Left lung (tissue), 10 donors: ENCODE results near the gene PML. TPM values are rescaled to one million over a fixed set of nuclear protein-coding genes. Genes with fewer than 3 reads are reported as not detected.

Experiments
- ATAC-seq: fragments of 200-7000 bp; cut with Tn5 transposase; one replicate; pipeline ENCODE4 v1.9.1; 2020; ENCODE audit warnings: moderate library complexity
- DNase-seq, 4 donors: peaks; one replicate each; pipeline ENCODE4 v3.0.0-alpha.2; 2013 to 2020
- H3K27ac ChIP-seq, 2 donors: fragments of 200-600 bp; sonication (generic) in 1 of 2; one replicate each; pipeline versions ENCODE4 v1.5.0 to v1.8.0; 2020 to 2021
- H3K27me3 ChIP-seq, 2 donors: fragments of 200-600 bp; sonication (generic) in 1 of 2; one replicate each; pipeline versions ENCODE4 v1.5.0 to v1.8.0; 2020 to 2021
- H3K36me3 ChIP-seq, 2 donors: fragments of 200-600 bp; sonication (generic) in 1 of 2; one replicate each; pipeline versions ENCODE4 v1.5.0 to v1.8.0; 2020 to 2021
- H3K4me1 ChIP-seq, 2 donors: fragments of 200-600 bp; one replicate each; pipeline ENCODE4 v1.8.0; 2021
- H3K4me3 ChIP-seq, 2 donors: fragments of 200-600 bp; sonication (generic) in 1 of 2; one replicate each; pipeline versions ENCODE4 v1.5.0 to v1.8.0; 2020 to 2021; ENCODE audit warnings: mild to moderate bottlenecking in 1 of 2
- H3K9me3 ChIP-seq, 2 donors: fragments of 200-600 bp; sonication (generic) in 1 of 2; one replicate each; pipeline versions ENCODE4 v1.5.0 to v1.8.0; 2020 to 2021
- intact Hi-C, 2 donors: fragments of 100-400 bp; cut with DNase I; formaldehyde crosslinking; loops; one replicate each; pipeline versions ENCODE4 v1.11.2 to v1.14.2; 2022
- polyA plus RNA-seq, 6 donors: library from polyadenylated mRNA; unstranded; fragments of 120-200 nt; gene quantifications; one replicate each; pipeline ENCODE4 v1.2.1, GENCODE V29; 2013; ENCODE audit not compliant: insufficient read length in 6 of 6
- total RNA-seq, 2 donors: library from RNA; stranded (reverse); fragmentation: NEBNext Ultra II Directional; extraction: Animal tissue kit (Norgen Biotek cat#: 25700); gene quantifications; one replicate each; pipeline ENCODE4 v1.2.1, GENCODE V29; 2021
- TF ChIP-seq, protein P1 (sequence below), 2 donors: fragments of 200-600 bp; sonication (generic) in 1 of 2; IDR thresholded peaks; one replicate each; pipeline versions ENCODE4 v1.5.0 to v1.8.0; 2021; ENCODE audit warnings: antibody characterized with exemption in 2 of 2
- donor health status: DM: no; HTN: yes; CAD: no.
- donor health status: DM: no; HTN: no; CAD: no.

Gene PML
- total and polyA plus RNA-seq, 8 donors = 41.8 to 75.2 (median 48.9) TPM

DNA sequence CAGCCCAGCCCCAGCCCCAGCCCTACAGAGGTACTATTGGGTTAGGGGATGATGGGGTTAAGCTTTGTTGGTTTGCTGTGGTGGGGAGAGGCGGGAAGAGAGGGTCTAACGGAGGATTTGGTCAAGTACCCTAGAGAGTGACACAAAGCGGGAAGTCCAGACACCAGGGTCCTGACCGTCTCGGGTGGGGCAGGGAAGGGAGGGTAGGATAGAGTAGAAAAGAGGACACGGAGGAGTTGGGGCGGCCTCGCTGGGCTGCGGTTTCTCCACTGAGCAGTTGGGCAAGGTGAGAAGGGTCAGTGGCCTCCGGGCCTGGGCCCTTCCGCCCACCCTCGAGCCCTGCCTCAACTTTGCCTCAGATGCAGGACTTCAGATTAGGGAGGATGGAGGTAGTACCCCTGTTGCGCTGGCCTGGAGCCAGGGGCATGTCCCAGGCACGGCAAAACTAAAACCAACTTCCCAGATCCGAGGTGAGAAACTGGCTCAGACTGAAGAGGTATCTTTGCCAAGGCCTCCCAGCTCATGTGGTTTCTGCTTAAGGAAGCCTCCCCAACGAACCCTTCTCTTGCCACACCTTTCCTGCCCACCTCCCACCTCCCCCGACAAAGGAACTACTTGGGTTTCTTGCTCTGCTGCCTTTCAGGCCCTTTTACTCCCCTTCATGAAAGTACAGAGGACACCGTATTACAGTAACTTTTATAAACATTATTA lies 551 bp downstream of the PML start:
- Histone ChIP-seq H3K36me3 (peaks cover 0 to 24% of the 10 kb centered on the region in 2 donors), H3K4me3 (peak overlapping the region; percentile 87 to 94), H3K4me1 (peaks cover 20 to 84% of the 10 kb centered on the region in 2 donors), H3K27me3 (no peaks in the 10 kb centered on the region), H3K9me3 (no peaks in the 10 kb centered on the region), H3K27ac (peak overlapping the region; percentile 91 to 93)
- TF ChIP-seq, protein P1, sequence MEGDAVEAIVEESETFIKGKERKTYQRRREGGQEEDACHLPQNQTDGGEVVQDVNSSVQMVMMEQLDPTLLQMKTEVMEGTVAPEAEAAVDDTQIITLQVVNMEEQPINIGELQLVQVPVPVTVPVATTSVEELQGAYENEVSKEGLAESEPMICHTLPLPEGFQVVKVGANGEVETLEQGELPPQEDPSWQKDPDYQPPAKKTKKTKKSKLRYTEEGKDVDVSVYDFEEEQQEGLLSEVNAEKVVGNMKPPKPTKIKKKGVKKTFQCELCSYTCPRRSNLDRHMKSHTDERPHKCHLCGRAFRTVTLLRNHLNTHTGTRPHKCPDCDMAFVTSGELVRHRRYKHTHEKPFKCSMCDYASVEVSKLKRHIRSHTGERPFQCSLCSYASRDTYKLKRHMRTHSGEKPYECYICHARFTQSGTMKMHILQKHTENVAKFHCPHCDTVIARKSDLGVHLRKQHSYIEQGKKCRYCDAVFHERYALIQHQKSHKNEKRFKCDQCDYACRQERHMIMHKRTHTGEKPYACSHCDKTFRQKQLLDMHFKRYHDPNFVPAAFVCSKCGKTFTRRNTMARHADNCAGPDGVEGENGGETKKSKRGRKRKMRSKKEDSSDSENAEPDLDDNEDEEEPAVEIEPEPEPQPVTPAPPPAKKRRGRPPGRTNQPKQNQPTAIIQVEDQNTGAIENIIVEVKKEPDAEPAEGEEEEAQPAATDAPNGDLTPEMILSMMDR (IDR thresholded peaks at IDR 0.05) = no peak
- ATAC-seq (peak; percentile 6), DNase-seq (peak in 2 of 4 donors; percentile 55 to 83)
- intact Hi-C loops = no loop called here

GRCh38 chr15:73996267-73996666 lies 1.8 kb downstream of the PML start:
- DNase-seq (no peak), ATAC-seq (no peak)
- peaks cover 13 to 84% of the 10 kb centered on the region in 2 donors for H3K4me1 ChIP-seq
- intact Hi-C loops = no loop called here
- peak overlapping the region; percentile 87 to 94 for H3K4me3 ChIP-seq
- TF ChIP-seq, protein P1 (IDR thresholded peaks at IDR 0.05) = no peak
- no peaks in the 10 kb centered on the region for H3K9me3 ChIP-seq
- peaks cover 0 to 36% of the 10 kb centered on the region in 2 donors for H3K36me3 ChIP-seq
- H3K27ac ChIP-seq = peak overlapping the region; percentile 91 to 93
- H3K27me3 ChIP-seq = no peaks in the 10 kb centered on the region

DNA sequence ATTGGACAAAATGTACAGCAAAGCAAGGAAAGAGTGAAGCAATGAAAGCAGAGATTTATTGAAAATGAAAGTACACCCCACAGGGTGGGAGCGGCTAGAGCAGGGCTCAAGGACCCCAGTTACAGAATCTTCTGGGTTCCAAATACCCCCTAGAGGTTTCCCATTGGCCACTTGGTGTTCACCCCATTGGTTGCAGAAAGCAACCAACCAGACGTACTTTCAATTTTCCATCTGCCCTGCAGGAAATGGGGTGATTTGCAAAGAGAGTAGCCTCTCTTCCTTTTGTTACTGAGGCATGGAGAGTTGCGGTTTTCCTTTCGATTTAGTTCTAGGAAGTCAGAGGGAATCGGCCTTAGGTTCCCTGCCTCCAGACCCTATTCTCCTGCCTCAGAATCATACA lies 2.4 kb downstream of the PML start:
- Histone ChIP-seq H3K4me1 (peaks cover 13 to 82% of the 10 kb centered on the region in 2 donors), H3K9me3 (no peaks in the 10 kb centered on the region)
- DNase-seq = no peak

GRCh38 chr15:73997986-73998385 lies 3.5 kb downstream of the PML start:
- peaks cover 13 to 78% of the 10 kb centered on the region in 2 donors for H3K4me1 ChIP-seq
- intact Hi-C loops = no loop called here

More for the DNA sequence above, 2.4 kb downstream of the PML start:
- intact Hi-C loops = no loop called here
- H3K4me3 ChIP-seq = peak overlapping the region; percentile 87 to 94
- H3K27me3 ChIP-seq = no peaks in the 10 kb centered on the region
- TF ChIP-seq, protein P1 (IDR thresholded peaks at IDR 0.05) = no peak
- H3K27ac ChIP-seq = peak overlapping the region; percentile 91 to 93
- ATAC-seq = no peak
- peaks cover 0 to 43% of the 10 kb centered on the region in 2 donors for H3K36me3 ChIP-seq

More at GRCh38 chr15:73997986-73998385, 3.5 kb downstream of the PML start:
- H3K9me3 ChIP-seq = no peaks in the 10 kb centered on the region
- no peak for ATAC-seq
- TF ChIP-seq, protein P1 (IDR thresholded peaks at IDR 0.05) = no peak
- H3K36me3 ChIP-seq = peaks cover 0 to 54% of the 10 kb centered on the region in 2 donors
- H3K4me3 ChIP-seq = peak overlapping the region in 1 of 2 donors; percentile 94
- no peak for DNase-seq
- H3K27ac ChIP-seq = peak overlapping the region in 1 of 2 donors; percentile 93
- no peaks in the 10 kb centered on the region for H3K27me3 ChIP-seq
